IMR-90 (cell line): ENCODE results near the gene EPN3. TPM values are rescaled to one million over a fixed set of nuclear protein-coding genes. Genes with fewer than 3 reads are reported as not detected.

Experiments
- ATAC-seq: fragments of 200-7000 bp; cut with Tn5 transposase; 2 replicates; pipeline ENCODE4 v1.9.1; 2020; ENCODE audit warnings: low read depth, mild to moderate bottlenecking, moderate library complexity
- BruUV-seq: library from RNA; stranded (reverse); fragments of 400-500 nt; replicated peaks from 2 replicates; lab custom pipeline; 2021; lab: Mats Ljungman, UMichigan
- CTCF ChIA-PET: fragments of 300-600 bp; formaldehyde crosslinking; extraction: SDS; loops from one replicate; lab custom pipeline; 2021; ENCODE audit warnings: antibody characterized with exemption; lab: Yijun Ruan, JAX
- POLR2A ChIA-PET: fragments of 300-600 bp; sonication (Branson Sonifier 250); formaldehyde crosslinking; loops from one replicate; lab custom pipeline; 2022; ENCODE audit warnings: antibody characterized with exemption; ENCODE audit not compliant: unreplicated experiment; lab: Charles Lee
- DNase-seq: peaks from one replicate; pipeline ENCODE4 v3.0.0; 2013
- H2AFZ ChIP-seq: replicated peaks from 2 replicates; pipeline ENCODE3; 2013; ENCODE audit warnings: low read length, mild to moderate bottlenecking; ENCODE audit not compliant: poor library complexity
- H2AK5ac ChIP-seq: 2 replicates; pipeline ENCODE4 v1.6.1; 2013; ENCODE audit warnings: low read depth, low read length, inconsistent platforms
- H2AK9ac ChIP-seq: replicated peaks from 2 replicates; pipeline ENCODE3; 2013; ENCODE audit warnings: mild to moderate bottlenecking, low read depth, low read length, moderate library complexity; ENCODE audit not compliant: poor library complexity
- H2BK120ac ChIP-seq: 2 replicates; pipeline ENCODE4 v1.6.1; 2013; ENCODE audit warnings: low read depth, low read length, inconsistent platforms
- H2BK15ac ChIP-seq: 3 replicates; pipeline ENCODE4 v1.6.1; 2013; ENCODE audit warnings: low read depth, low read length, inconsistent platforms
- H2BK20ac ChIP-seq: 2 replicates; pipeline ENCODE4 v1.6.1; 2013; ENCODE audit warnings: low read depth, mild to moderate bottlenecking, inconsistent platforms, low read length, moderate library complexity
- H2BK5ac ChIP-seq: 2 replicates; pipeline ENCODE4 v1.6.1; 2013; ENCODE audit warnings: mild to moderate bottlenecking, low read depth, low read length, inconsistent platforms; ENCODE audit not compliant: poor library complexity, severe bottlenecking
- H3K14ac ChIP-seq: replicated peaks from 2 replicates; pipeline ENCODE4 v1.6.1; 2013; ENCODE audit warnings: low read depth, low read length, inconsistent platforms
- H3K18ac ChIP-seq: 2 replicates; pipeline ENCODE4 v1.6.1; 2013; ENCODE audit warnings: low read depth, low read length, control low read depth
- H3K23ac ChIP-seq: 2 replicates; pipeline ENCODE4 v1.6.1; 2013; ENCODE audit warnings: low read depth, low read length, inconsistent platforms
- H3K27ac ChIP-seq: 2 replicates; pipeline ENCODE4 v1.5.1; 2013; ENCODE audit warnings: mild to moderate bottlenecking, control low read depth, low read length; ENCODE audit not compliant: insufficient read depth
- H3K27me3 ChIP-seq: 2 replicates; pipeline ENCODE4 v1.6.1; 2013; ENCODE audit warnings: low read length; ENCODE audit not compliant: control insufficient read depth, insufficient read depth
- H3K36me3 ChIP-seq: 2 replicates; pipeline ENCODE4 v1.6.1; 2013; ENCODE audit warnings: low read length, mixed read lengths; ENCODE audit not compliant: control insufficient read depth, insufficient read depth
- H3K4ac ChIP-seq: 2 replicates; pipeline ENCODE4 v1.6.1; 2013; ENCODE audit warnings: low read depth, low read length, inconsistent platforms
- H3K4me1 ChIP-seq: 2 replicates; pipeline ENCODE4 v1.6.1; 2013; ENCODE audit warnings: low read length, mixed read lengths; ENCODE audit not compliant: control insufficient read depth, insufficient read depth
- H3K4me2 ChIP-seq: 2 replicates; pipeline ENCODE4 v1.6.1; 2013; ENCODE audit warnings: low read depth, mild to moderate bottlenecking, control low read depth, low read length, moderate library complexity
- H3K4me3 ChIP-seq: 2 replicates; pipeline ENCODE4 v1.5.1; 2013; ENCODE audit warnings: low read depth, mild to moderate bottlenecking, control low read depth, low read length, moderate library complexity; ENCODE audit not compliant: insufficient read depth
- H3K56ac ChIP-seq: 2 replicates; pipeline ENCODE4 v1.6.1; 2013; ENCODE audit warnings: low read length, inconsistent platforms; ENCODE audit not compliant: insufficient read depth; ENCODE audit errors: extremely low read depth
- H3K79me1 ChIP-seq, 2 experiments: 2 replicates each; pipeline ENCODE4 v1.6.1; 2013; ENCODE audit warnings: low read length in 2 of 2, inconsistent platforms in 1 of 2, low read depth in 1 of 2
- H3K9ac ChIP-seq: 2 replicates; pipeline ENCODE4 v1.6.1; 2013; ENCODE audit warnings: low read depth, low read length, control low read depth
- H3K9me1 ChIP-seq: 2 replicates; pipeline ENCODE4 v1.6.1; 2013; ENCODE audit warnings: low read length, inconsistent platforms; ENCODE audit not compliant: insufficient read depth
- H3K9me3 ChIP-seq: 2 replicates; pipeline ENCODE4 v1.6.1; 2013; ENCODE audit warnings: low read length; ENCODE audit not compliant: control insufficient read depth, insufficient read depth
- H4K20me1 ChIP-seq: 2 replicates; pipeline ENCODE4 v1.6.1; 2013; ENCODE audit warnings: low read length, inconsistent platforms; ENCODE audit not compliant: insufficient read depth
- H4K5ac ChIP-seq: 2 replicates; pipeline ENCODE4 v1.6.1; 2013; ENCODE audit warnings: mild to moderate bottlenecking, low read depth, low read length, control low read depth
- H4K8ac ChIP-seq, 2 experiments: 2 replicates each; pipeline ENCODE4 v1.6.1; 2013; ENCODE audit warnings: low read depth in 2 of 2, low read length in 2 of 2, control low read depth in 1 of 2, inconsistent platforms in 1 of 2
- H4K91ac ChIP-seq: 2 replicates; pipeline ENCODE4 v1.6.1; 2013; ENCODE audit warnings: low read depth, low read length, inconsistent platforms; ENCODE audit not compliant: insufficient read depth
- CHD1 ChIP-seq: IDR thresholded peaks from 2 replicates; pipeline ENCODE4 v1.6.1; 2012; ENCODE audit warnings: low read depth, low read length, improper control_type of control experiment
- CTCF ChIP-seq: conservative IDR thresholded peaks from 2 replicates; pipeline ENCODE4 v1.5.1; 2012; ENCODE audit warnings: mild to moderate bottlenecking, low read depth, low read length, improper control_type of control experiment
- FOS ChIP-seq: fragments of 150-350 bp; IDR thresholded peaks from 2 replicates; pipeline ENCODE4 v1.6.1; 2016; ENCODE audit warnings: low read depth, low read length
- MAFK ChIP-seq: IDR thresholded peaks from 2 replicates; pipeline ENCODE4 v1.6.1; 2012; ENCODE audit warnings: low read depth, low read length, improper control_type of control experiment
- MAZ ChIP-seq: IDR thresholded peaks from 2 replicates; pipeline ENCODE4 v1.6.1; 2012; ENCODE audit warnings: low read depth, mild to moderate bottlenecking, low read length, improper control_type of control experiment, moderate library complexity, borderline replicate concordance
- MXI1 ChIP-seq: IDR thresholded peaks from 2 replicates; pipeline ENCODE4 v1.6.1; 2012; ENCODE audit warnings: low read depth, mild to moderate bottlenecking, low read length, moderate library complexity, borderline replicate concordance
- POLR2A ChIP-seq: IDR thresholded peaks from 2 replicates; pipeline ENCODE4 v1.6.1; 2012; ENCODE audit warnings: mild to moderate bottlenecking, low read depth, low read length
- RAD21 ChIP-seq: IDR thresholded peaks from 2 replicates; pipeline ENCODE4 v1.6.1; 2012; ENCODE audit warnings: low read length, improper control_type of control experiment
- RCOR1 ChIP-seq: IDR thresholded peaks from 2 replicates; pipeline ENCODE4 v1.6.1; 2012; ENCODE audit warnings: mild to moderate bottlenecking, low read length, improper control_type of control experiment; ENCODE audit not compliant: insufficient replicate concordance
- RFX5 ChIP-seq: IDR thresholded peaks from 2 replicates; pipeline ENCODE4 v1.8.0; 2012; ENCODE audit warnings: low read depth, mild to moderate bottlenecking, low read length, moderate library complexity
- SMC3 ChIP-seq: fragments of 150-350 bp; IDR thresholded peaks from 2 replicates; pipeline ENCODE4 v1.6.1; 2016; ENCODE audit warnings: low read depth, mild to moderate bottlenecking, antibody characterized with exemption, low read length, moderate library complexity
- USF2 ChIP-seq: fragments of 150-350 bp; IDR thresholded peaks from 2 replicates; pipeline ENCODE4 v1.6.1; 2017; ENCODE audit warnings: mild to moderate bottlenecking, antibody characterized with exemption, low read length, low read depth
- WGBS, 2 experiments: methylation state at CpG; one replicate each; pipeline versions ENCODE4 v1.1.5 to v1.1.7; 2013; ENCODE audit warnings: missing lambda C conversion rate in 2 of 2; ENCODE audit not compliant: insufficient read length in 1 of 2; ENCODE audit errors: extremely low coverage in 2 of 2; 5-methylcytosine and 5-hydroxymethylcytosine counted together
- dilution Hi-C: fragments of 300-500 bp; cut with HindIII; formaldehyde crosslinking; loops from one replicate; pipeline ENCODE4 v1.14.3; 2018; ENCODE audit warnings: low sequenced_read_pairs; ENCODE audit not compliant: unreplicated experiment
- in situ Hi-C: fragments of 300-500 bp; cut with MboI; formaldehyde crosslinking; loops from 3 replicates; pipeline ENCODE4 v1.14.3; 2019; ENCODE audit warnings: low sequenced_read_pairs, inconsistent platforms, mixed read lengths
- intact Hi-C: fragments of 100-400 bp; cut with micrococcal nuclease; formaldehyde crosslinking; loops from 2 replicates; pipeline ENCODE4 v1.10.0; 2022
- polyA plus RNA-seq, 3 experiments: library from polyadenylated mRNA; depleted of rRNA; stranded (reverse); fragments of >200 nt; gene quantifications; 2 replicates each; pipeline ENCODE4 v1.2.3, GENCODE V29; 2012; ENCODE audit warnings: low replicate concordance in 1 of 3
- total RNA-seq: library from RNA; depleted of rRNA; stranded (reverse); fragments of >200 nt; gene quantifications from 2 replicates; pipeline ENCODE4 v1.2.3, GENCODE V29; 2012

Gene EPN3
- total and polyA plus RNA-seq, 2 of the 4 experiments (the other 2 are of a cell fraction): 0.09 TPM; not detected in 1

- BruUV-seq: no TSS peak
- POLR2A ChIA-PET: no interaction called here
- H4K8ac ChIP-seq: no peak overlapping the region
Measured at GRCh38 chr17:50573866-50574611, 41.5 kb downstream of the EPN3 start.

More at GRCh38 chr17:50573866-50574611, 41.5 kb downstream of the EPN3 start:
- Histone ChIP-seq H3K9me1 (no peaks in the 10 kb centered on the region), H3K9ac (no peak overlapping the region), H3K56ac (no peak overlapping the region), H2AK9ac (no peak overlapping the region), H4K5ac (no peak overlapping the region), H2AK5ac (no peak overlapping the region), H4K20me1 (no peaks in the 10 kb centered on the region), H3K4me1 (no peaks in the 10 kb centered on the region), H3K27me3 (peaks cover 43% of the 10 kb centered on the region), H3K9me3 (no peaks in the 10 kb centered on the region), H3K23ac (no peak overlapping the region), H2BK15ac (no peak overlapping the region), H3K14ac (no peak overlapping the region), H2BK20ac (no peak overlapping the region), H2AFZ (no peak overlapping the region), H3K36me3 (no peaks in the 10 kb centered on the region), H3K4me2 (no peak overlapping the region), H3K4ac (no peak overlapping the region), H3K4me3 (no peak overlapping the region), H4K91ac (no peak overlapping the region), H3K27ac (no peak overlapping the region), H3K18ac (no peak overlapping the region), H2BK120ac (no peak overlapping the region), H3K79me1 (no peaks in the 10 kb centered on the region), H2BK5ac (no peak overlapping the region)
- WGBS, 2 experiments: 79% methylated on average over 5 of the region's 12 CpGs; no CpG with 5 or more reads in 1 of the 2 experiments
- no peak for DNase-seq
- TF ChIP-seq RAD21 (no peak), SMC3 (no peak), CTCF (no peak), MAFK (no peak), RCOR1 (no peak), FOS (no peak), CHD1 (no peak), POLR2A (no peak), USF2 (no peak), MAZ (no peak), RFX5 (no peak), MXI1 (no peak)
- dilution Hi-C loops: no loop called here
- intact Hi-C loops: no loop called here
- CTCF ChIA-PET: no interaction called here
- no peak for ATAC-seq
- in situ Hi-C loops: no loop called here
